Measurements from ENCODE around the gene LMOD2. TPM values are rescaled to one million over a fixed set of nuclear protein-coding genes. Genes with fewer than 3 reads are reported as not detected.

LMOD2 gene
- total RNA-seq, 1 donor from 2014 or later, result not detected

GRCh38 chr7:123615344-123615743 lies 40.3 kb upstream of the LMOD2 start:
- no peak for TF ChIP-seq CTCF (IDR thresholded peaks at IDR 0.05)
- H3K4me1 Mint-ChIP-seq, result no peaks in the 10 kb centered on the region
- CTCF ChIA-PET, result interaction anchor here (1.0 kb wide), 1 partner anchor 9 kb away, joined by 3 read pairs; no protein-coding TSS in a partner anchor
- no peaks in the 10 kb centered on the region for H3K36me3 Mint-ChIP-seq (ENCODE audit: low read depth)
- H3K4me3 Mint-ChIP-seq, result no peak overlapping the region
- POLR2A ChIA-PET, result no interaction called here
- intact Hi-C loops (cut with micrococcal nuclease), result no loop called here
- H3K27me3 Mint-ChIP-seq, result peaks cover 8% of the 10 kb centered on the region
- DNase-seq (no peak), ATAC-seq (ENCODE audit: low read depth) (no peak)
- no peaks in the 10 kb centered on the region for H3K9me3 Mint-ChIP-seq
- H3K27ac Mint-ChIP-seq, result no peak overlapping the region

DNA sequence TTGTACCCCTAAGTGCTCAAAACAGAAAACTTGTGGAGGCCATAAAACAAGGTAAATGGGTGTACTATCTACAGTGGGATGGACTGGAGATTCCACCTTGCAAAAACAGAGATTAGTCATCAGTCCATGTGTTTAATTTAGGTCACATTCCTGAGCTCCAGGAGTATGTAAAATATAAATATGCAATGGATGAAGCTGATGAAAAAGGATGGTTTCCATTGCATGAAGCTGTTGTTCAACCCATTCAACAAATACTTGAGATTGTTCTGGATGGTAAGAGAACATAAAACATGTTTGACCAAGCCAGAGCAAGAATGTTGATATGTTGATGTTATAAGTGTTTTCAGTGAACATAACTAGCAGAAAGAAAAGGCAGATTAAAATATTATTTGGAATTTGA lies 39.4 kb upstream of the LMOD2 start:
- no peaks in the 10 kb centered on the region for H3K4me1 Mint-ChIP-seq
- ChIA-PET POLR2A (no interaction called here), CTCF (no interaction called here)
- peaks cover 8% of the 10 kb centered on the region for H3K27me3 Mint-ChIP-seq
- DNase-seq (no peak), ATAC-seq (ENCODE audit: low read depth) (no peak)
- no peak for TF ChIP-seq CTCF (IDR thresholded peaks at IDR 0.05)
- no peak overlapping the region for H3K27ac Mint-ChIP-seq
- no peaks in the 10 kb centered on the region for H3K9me3 Mint-ChIP-seq
- intact Hi-C loops (cut with micrococcal nuclease), result no loop called here
- H3K4me3 Mint-ChIP-seq, result no peak overlapping the region
- no peaks in the 10 kb centered on the region for H3K36me3 Mint-ChIP-seq (ENCODE audit: low read depth)

- intact Hi-C loops (cut with micrococcal nuclease), result no loop called here
- Mint-ChIP-seq H3K27me3 (peaks cover 5% of the 10 kb centered on the region), H3K27ac (no peak overlapping the region), H3K9me3 (no peaks in the 10 kb centered on the region), H3K4me3 (no peak overlapping the region), H3K36me3 (ENCODE audit: low read depth) (no peaks in the 10 kb centered on the region), H3K4me1 (no peaks in the 10 kb centered on the region)
- no peak for TF ChIP-seq CTCF (IDR thresholded peaks at IDR 0.05)
- no peak for ATAC-seq (ENCODE audit: low read depth)
- no peak for DNase-seq
- POLR2A ChIA-PET, result no interaction called here
- CTCF ChIA-PET, result no interaction called here
These were observed 34.0 kb upstream of the LMOD2 start for GRCh38 chr7:123621707-123622106.

- Mint-ChIP-seq H3K36me3 (ENCODE audit: low read depth) (no peaks in the 10 kb centered on the region), H3K9me3 (no peaks in the 10 kb centered on the region), H3K4me3 (no peak overlapping the region), H3K27me3 (peaks cover 5% of the 10 kb centered on the region), H3K4me1 (no peaks in the 10 kb centered on the region), H3K27ac (no peak overlapping the region)
- ChIA-PET CTCF (interaction anchor here (1.5 kb wide), 1 partner anchor 13 kb away, joined by 3 read pairs; no protein-coding TSS in a partner anchor), POLR2A (no interaction called here)
- TF ChIP-seq CTCF (IDR thresholded peaks at IDR 0.05), result no peak
- intact Hi-C loops (cut with micrococcal nuclease), result no loop called here
- DNase-seq, result no peak
- no peak for ATAC-seq (ENCODE audit: low read depth)
These were observed 32.8 kb upstream of the LMOD2 start for GRCh38 chr7:123622660-123623386.

- DNase-seq, result peak; percentile 26
- no peak for TF ChIP-seq CTCF (IDR thresholded peaks at IDR 0.05)
- POLR2A ChIA-PET, result no interaction called here
- Mint-ChIP-seq H3K4me3 (no peak overlapping the region), H3K27ac (no peak overlapping the region), H3K27me3 (peaks cover 2% of the 10 kb centered on the region), H3K4me1 (no peaks in the 10 kb centered on the region), H3K9me3 (no peaks in the 10 kb centered on the region), H3K36me3 (ENCODE audit: low read depth) (no peaks in the 10 kb centered on the region)
- intact Hi-C loops (cut with micrococcal nuclease), result no loop called here
- CTCF ChIA-PET, result interaction anchor here (0.9 to 1.5 kb wide), 5 partner anchors 9 to 247 kb away, joined by 3 to 8 read pairs (median 3); no protein-coding TSS in a partner anchor
- no peak for ATAC-seq (ENCODE audit: low read depth)
These were observed 31.0 kb upstream of the LMOD2 start for GRCh38 chr7:123624527-123625183.
